Trophoblast cell (in vitro differentiated cells and primary cell): ENCODE results near the gene TTPAL. TPM values are rescaled to one million over a fixed set of nuclear protein-coding genes. Genes with fewer than 3 reads are reported as not detected.

Source experiments
- DNase-seq, 2 donors: peaks; one replicate each; pipeline ENCODE4 v3.0.0-alpha.2; 2016
- H2AFZ ChIP-seq: 2 replicates; pipeline ENCODE4 v1.6.1; 2013; ENCODE audit warnings: low read length, moderate library complexity, mild to moderate bottlenecking; ENCODE audit not compliant: insufficient read depth, poor library complexity
- H2AK5ac ChIP-seq: 2 replicates; pipeline ENCODE4 v1.6.1; 2013; ENCODE audit warnings: mild to moderate bottlenecking, low read length
- H2BK120ac ChIP-seq: 2 replicates; pipeline ENCODE4 v1.6.1; 2013; ENCODE audit warnings: low read length, mild to moderate bottlenecking, moderate library complexity; ENCODE audit not compliant: insufficient read depth, poor library complexity
- H2BK12ac ChIP-seq: 2 replicates; pipeline ENCODE4 v1.6.1; 2013; ENCODE audit warnings: mild to moderate bottlenecking, low read length, moderate library complexity
- H2BK5ac ChIP-seq: 2 replicates; pipeline ENCODE4 v1.6.1; 2013; ENCODE audit warnings: low read length, low read depth, moderate library complexity, mild to moderate bottlenecking; ENCODE audit not compliant: poor library complexity
- H3K14ac ChIP-seq: 2 replicates; pipeline ENCODE4 v1.6.1; 2013; ENCODE audit warnings: mild to moderate bottlenecking, low read length
- H3K18ac ChIP-seq: 2 replicates; pipeline ENCODE4 v1.6.1; 2013; ENCODE audit warnings: mild to moderate bottlenecking, low read length
- H3K23ac ChIP-seq: 2 replicates; pipeline ENCODE4 v1.6.1; 2013; ENCODE audit warnings: low read length
- H3K27ac ChIP-seq: 2 replicates; pipeline ENCODE4 v1.5.1; 2013; ENCODE audit warnings: low read depth, mild to moderate bottlenecking, inconsistent platforms, low read length, moderate library complexity
- H3K27me3 ChIP-seq: 2 replicates; pipeline ENCODE4 v1.6.1; 2013; ENCODE audit warnings: inconsistent platforms, mild to moderate bottlenecking, low read length, moderate library complexity; ENCODE audit not compliant: insufficient read depth
- H3K36me3 ChIP-seq, 2 experiments: 1 replicate in 1 of 2; 2 replicates in 1 of 2; pipeline ENCODE4 v1.6.1; 2013; ENCODE audit warnings: low read length in 2 of 2, mild to moderate bottlenecking in 2 of 2, moderate library complexity in 1 of 2; ENCODE audit not compliant: insufficient read depth in 2 of 2, control insufficient read depth in 1 of 2
- H3K4ac ChIP-seq: 2 replicates; pipeline ENCODE4 v1.6.1; 2013; ENCODE audit warnings: low read depth, mild to moderate bottlenecking, low read length, moderate library complexity
- H3K4me1 ChIP-seq, 2 experiments: 1 replicate in 1 of 2; 2 replicates in 1 of 2; pipeline ENCODE4 v1.6.1; 2013; ENCODE audit warnings: low read length in 2 of 2, mild to moderate bottlenecking in 2 of 2, moderate library complexity in 1 of 2; ENCODE audit not compliant: insufficient read depth in 2 of 2, control insufficient read depth in 1 of 2
- H3K4me2 ChIP-seq: 2 replicates; pipeline ENCODE4 v1.6.1; 2013; ENCODE audit warnings: inconsistent platforms, mild to moderate bottlenecking, low read length, moderate library complexity
- H3K4me3 ChIP-seq: 2 replicates; pipeline ENCODE4 v1.5.1; 2013; ENCODE audit warnings: mild to moderate bottlenecking, low read depth, low read length, inconsistent platforms
- H3K79me1 ChIP-seq: one replicate; pipeline ENCODE4 v1.6.1; 2013; ENCODE audit warnings: low read length
- H3K79me2 ChIP-seq: 2 replicates; pipeline ENCODE4 v1.6.1; 2013; ENCODE audit warnings: low read length, mild to moderate bottlenecking; ENCODE audit not compliant: control insufficient read depth, insufficient read depth, poor library complexity
- H3K9ac ChIP-seq: 2 replicates; pipeline ENCODE4 v1.6.1; 2013; ENCODE audit warnings: mild to moderate bottlenecking, low read length
- H3K9me3 ChIP-seq: 2 replicates; pipeline ENCODE4 v1.6.1; 2013; ENCODE audit warnings: low read depth, mild to moderate bottlenecking, control low read depth, inconsistent platforms, low read length; ENCODE audit not compliant: insufficient read depth
- H4K12ac ChIP-seq: 2 replicates; pipeline ENCODE4 v1.6.1; 2013; ENCODE audit warnings: low read depth, mild to moderate bottlenecking, low read length, moderate library complexity
- H4K8ac ChIP-seq: 2 replicates; pipeline ENCODE4 v1.6.1; 2013; ENCODE audit warnings: low read depth, mild to moderate bottlenecking, low read length, moderate library complexity
- H4K91ac ChIP-seq: one replicate; pipeline ENCODE4 v1.6.1; 2013; ENCODE audit warnings: low read depth, mild to moderate bottlenecking, low read length, moderate library complexity
- WGBS: extraction: QIAGEN DNeasy Blood & Tissue Kit; methylation state at CpG from one replicate; pipeline ENCODE4 v1.1.7; 2013; ENCODE audit warnings: missing lambda C conversion rate; ENCODE audit not compliant: insufficient read length, insufficient coverage; ENCODE audit errors: extremely low coverage; 5-methylcytosine and 5-hydroxymethylcytosine counted together
- polyA plus RNA-seq: library from polyadenylated mRNA; stranded (reverse); fragments of 200-250 nt; gene quantifications from 2 replicates; pipeline ENCODE4 v1.2.3, GENCODE V29; 2013

Gene TTPAL
- polyA plus RNA-seq = 8.4 and 8.8 TPM in 2 replicates

GRCh38 chr20:44475694-44476560 lies at the start of gene TTPAL:
TSS of gene TTPAL (plus strand) at chr20:44475874. CDS start at chr20:44480000, 4,126 bp downstream.
- peak within 1 kb of the TSS; percentile 93 for H3K4me2 ChIP-seq
- peak within 1 kb of the TSS; percentile 87 for H4K91ac ChIP-seq
- H3K9me3 ChIP-seq = no peaks in the 10 kb centered on the region
- peak within 1 kb of the TSS; percentile 85 for H4K12ac ChIP-seq
- no peaks in the 10 kb centered on the region for H3K27me3 ChIP-seq
- peak within 1 kb of the TSS; percentile 58 for H2BK5ac ChIP-seq
- DNase-seq = peak; percentile 90 to 95
- H3K9ac ChIP-seq = peak within 1 kb of the TSS; percentile 88
- H3K14ac ChIP-seq = peak within 1 kb of the TSS; percentile 90
- peak within 1 kb of the TSS; percentile 34 for H2BK120ac ChIP-seq
- peak within 1 kb of the TSS; percentile 84 for H2AFZ ChIP-seq
- peak within 1 kb of the TSS; percentile 83 for H3K4ac ChIP-seq
- no peak within 1 kb of the TSS for H3K27ac ChIP-seq
- H3K4me1 ChIP-seq = peaks cover 7 to 13% of the 10 kb centered on the region in 2 experiments
- H2AK5ac ChIP-seq = peak within 1 kb of the TSS; percentile 72
- H3K79me1 ChIP-seq = peaks cover 5% of the 10 kb centered on the region
- H3K18ac ChIP-seq = peak within 1 kb of the TSS; percentile 93
- no peak within 1 kb of the TSS for H3K23ac ChIP-seq
- H3K4me3 ChIP-seq = peak within 1 kb of the TSS; percentile 92
- H4K8ac ChIP-seq = peak within 1 kb of the TSS; percentile 95
- peak within 1 kb of the TSS; percentile 36 for H2BK12ac ChIP-seq
- WGBS = no CpG with 5 or more reads among the region's 55 CpGs
- H3K79me2 ChIP-seq = peaks cover 7% of the 10 kb centered on the region
- peaks cover 9% of the 10 kb centered on the region in 2 experiments for H3K36me3 ChIP-seq

GRCh38 chr20:44425923-44426322 lies 49.8 kb upstream of the TTPAL start:
- Histone ChIP-seq H3K27me3 (no peaks in the 10 kb centered on the region), H3K4me1 (no peaks in the 10 kb centered on the region), H4K91ac (no peak overlapping the region), H3K4me3 (no peak overlapping the region), H2AFZ (no peak overlapping the region), H3K9ac (no peak overlapping the region), H3K18ac (no peak overlapping the region), H3K4me2 (no peak overlapping the region), H4K12ac (no peak overlapping the region), H2AK5ac (no peak overlapping the region), H3K79me2 (no peaks in the 10 kb centered on the region), H3K79me1 (no peaks in the 10 kb centered on the region), H3K27ac (no peak overlapping the region), H2BK120ac (no peak overlapping the region), H3K36me3 (no peaks in the 10 kb centered on the region), H4K8ac (no peak overlapping the region), H3K9me3 (no peaks in the 10 kb centered on the region), H3K14ac (no peak overlapping the region), H3K23ac (no peak overlapping the region), H2BK12ac (no peak overlapping the region), H3K4ac (no peak overlapping the region), H2BK5ac (no peak overlapping the region)
- no CpG with 5 or more reads among the region's 2 CpGs for WGBS
- no peak for DNase-seq

DNA sequence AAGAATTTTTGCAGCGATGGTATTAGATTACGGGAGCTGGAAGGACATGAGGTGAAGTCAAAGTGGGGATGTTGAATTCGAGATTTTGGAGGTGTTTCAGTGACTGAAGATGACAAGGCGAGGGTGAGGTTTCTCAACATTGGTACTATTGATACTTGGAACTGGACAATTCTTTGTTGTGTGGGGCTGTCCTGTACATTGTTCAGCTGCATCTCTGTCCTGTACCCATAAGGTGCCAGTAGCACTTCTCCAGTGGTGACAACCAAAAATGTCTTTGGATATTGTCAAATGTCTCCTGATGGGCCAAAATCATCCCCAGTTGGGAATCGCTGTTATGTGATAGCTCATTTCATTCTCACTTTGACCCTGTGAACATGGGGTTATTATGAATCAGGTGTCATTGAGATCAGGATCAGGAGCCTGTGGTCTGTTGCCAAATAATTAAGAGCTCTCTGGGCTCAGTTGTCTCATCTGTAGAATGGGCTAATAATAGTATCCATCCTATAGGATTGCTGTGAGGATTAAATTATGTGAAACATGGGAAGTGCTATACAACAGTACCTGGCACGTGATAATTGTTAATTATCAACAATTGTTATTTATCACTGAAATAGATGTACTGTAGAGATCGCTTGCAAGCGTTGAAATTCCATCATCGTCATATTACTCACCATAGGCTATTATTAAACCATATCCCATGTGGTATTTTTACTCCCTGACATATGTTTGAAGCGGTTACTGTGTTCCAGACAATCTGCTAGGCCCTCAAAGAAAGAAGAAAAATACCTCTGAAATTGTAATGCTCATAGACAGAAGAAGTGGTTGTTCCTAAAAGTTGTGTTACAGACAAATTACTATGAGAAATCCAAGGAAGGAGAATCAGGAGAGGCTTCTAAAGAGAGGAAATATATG lies 48.5 kb upstream of the TTPAL start:
- H3K79me2 ChIP-seq = no peaks in the 10 kb centered on the region
- H3K27ac ChIP-seq = no peak overlapping the region
- H3K4me2 ChIP-seq = no peak overlapping the region
- WGBS = 100% methylated on average over 2 of the region's 10 CpGs
- H2AFZ ChIP-seq = no peak overlapping the region
- H2BK5ac ChIP-seq = no peak overlapping the region
- no peak overlapping the region for H3K4me3 ChIP-seq
- no peak overlapping the region for H3K23ac ChIP-seq
- no peaks in the 10 kb centered on the region for H3K79me1 ChIP-seq
- DNase-seq = no peak
- no peak overlapping the region for H2BK12ac ChIP-seq
- no peak overlapping the region for H4K8ac ChIP-seq
- no peaks in the 10 kb centered on the region for H3K27me3 ChIP-seq
- no peak overlapping the region for H3K4ac ChIP-seq
- no peak overlapping the region for H2BK120ac ChIP-seq
- no peak overlapping the region for H2AK5ac ChIP-seq
- H3K14ac ChIP-seq = no peak overlapping the region
- H4K91ac ChIP-seq = no peak overlapping the region
- no peaks in the 10 kb centered on the region for H3K36me3 ChIP-seq
- no peaks in the 10 kb centered on the region for H3K9me3 ChIP-seq
- H3K9ac ChIP-seq = no peak overlapping the region
- H3K4me1 ChIP-seq = no peaks in the 10 kb centered on the region
- no peak overlapping the region for H3K18ac ChIP-seq
- H4K12ac ChIP-seq = no peak overlapping the region

GRCh38 chr20:44427804-44428173 lies 47.9 kb upstream of the TTPAL start:
- no peak overlapping the region for H2BK120ac ChIP-seq

More at GRCh38 chr20:44427804-44428173, 47.9 kb upstream of the TTPAL start:
- Histone ChIP-seq H3K36me3 (no peaks in the 10 kb centered on the region), H3K9me3 (no peaks in the 10 kb centered on the region), H2BK5ac (no peak overlapping the region), H3K23ac (no peak overlapping the region), H3K79me1 (no peaks in the 10 kb centered on the region), H3K4me3 (no peak overlapping the region), H3K14ac (no peak overlapping the region), H3K9ac (no peak overlapping the region), H2AK5ac (no peak overlapping the region), H3K4me2 (no peak overlapping the region), H3K4me1 (no peaks in the 10 kb centered on the region), H3K27me3 (no peaks in the 10 kb centered on the region), H4K8ac (no peak overlapping the region), H3K18ac (no peak overlapping the region), H3K27ac (no peak overlapping the region), H3K4ac (no peak overlapping the region), H2BK12ac (no peak overlapping the region), H2AFZ (no peak overlapping the region), H4K91ac (no peak overlapping the region), H4K12ac (no peak overlapping the region), H3K79me2 (no peaks in the 10 kb centered on the region)
- no peak for DNase-seq
- no CpG with 5 or more reads among the region's 3 CpGs for WGBS
